ENCODE data around the gene RNU5B-1.
A peak's percentile ranks its signal among the peaks of the same experiment; 100 is the strongest.

RNU5B-1 gene

GRCh38 chr15:65289261-65289854, 15.1 kb upstream of the RNU5B-1 start:
- no peak for DNase-seq

DNA sequence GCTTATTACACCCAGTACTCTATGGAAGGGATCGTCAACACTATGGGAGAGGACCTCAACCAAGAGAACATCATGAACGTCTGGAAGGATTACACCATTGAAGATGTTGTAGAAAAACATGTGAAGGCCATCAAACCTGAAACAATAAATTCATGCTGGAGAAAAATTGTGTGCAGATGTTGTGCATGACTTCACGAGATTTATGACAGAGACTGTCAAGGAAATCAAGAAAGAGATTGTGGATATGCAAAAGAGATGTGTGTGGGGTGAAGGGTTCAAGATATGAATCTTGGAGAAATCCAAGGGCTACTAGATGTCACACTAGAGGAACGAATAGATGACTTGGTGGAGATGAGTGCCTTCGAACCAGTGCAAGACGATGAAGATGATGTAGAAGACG, 14.2 kb upstream of the RNU5B-1 start:
- no peak for DNase-seq

DNA sequence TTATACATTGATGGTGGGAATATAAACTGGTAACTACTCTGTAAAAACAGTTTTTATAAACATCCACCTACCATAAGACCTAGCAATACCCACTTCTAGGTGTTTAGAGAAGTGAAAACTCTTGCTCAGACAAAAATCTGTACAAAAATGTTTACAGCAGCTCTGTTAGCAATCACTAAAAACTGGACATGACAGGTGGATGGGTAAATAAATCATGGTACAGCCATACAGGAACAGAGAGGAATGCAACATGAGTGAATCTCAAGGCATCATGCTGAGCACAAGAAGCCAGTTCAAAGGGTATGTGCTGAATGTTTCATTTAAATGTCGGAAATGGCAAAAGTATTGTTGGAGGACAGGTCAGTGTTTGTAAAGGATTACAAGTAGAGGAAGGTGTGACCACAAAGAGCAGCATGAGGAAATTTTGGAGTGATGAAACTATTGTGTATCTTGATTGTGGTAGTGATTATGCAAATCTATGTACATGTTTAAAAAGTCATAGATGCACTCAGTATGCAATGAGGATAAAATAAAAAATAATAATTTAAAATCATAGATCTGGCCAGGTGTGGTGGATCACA, 11.4 kb upstream of the RNU5B-1 start:
- DNase-seq = no peak

GRCh38 chr15:65298731-65299130, 5.7 kb upstream of the RNU5B-1 start:
- DNase-seq = no peak

- DNase-seq = no peak
Measured at GRCh38 chr15:65300924-65301441, 3.5 kb upstream of the RNU5B-1 start.

GRCh38 chr15:65302061-65302460, 2.4 kb upstream of the RNU5B-1 start:
- DNase-seq = no peak

GRCh38 chr15:65303687-65304380, 643 bp upstream of the RNU5B-1 start:
- no peak for DNase-seq

DNA sequence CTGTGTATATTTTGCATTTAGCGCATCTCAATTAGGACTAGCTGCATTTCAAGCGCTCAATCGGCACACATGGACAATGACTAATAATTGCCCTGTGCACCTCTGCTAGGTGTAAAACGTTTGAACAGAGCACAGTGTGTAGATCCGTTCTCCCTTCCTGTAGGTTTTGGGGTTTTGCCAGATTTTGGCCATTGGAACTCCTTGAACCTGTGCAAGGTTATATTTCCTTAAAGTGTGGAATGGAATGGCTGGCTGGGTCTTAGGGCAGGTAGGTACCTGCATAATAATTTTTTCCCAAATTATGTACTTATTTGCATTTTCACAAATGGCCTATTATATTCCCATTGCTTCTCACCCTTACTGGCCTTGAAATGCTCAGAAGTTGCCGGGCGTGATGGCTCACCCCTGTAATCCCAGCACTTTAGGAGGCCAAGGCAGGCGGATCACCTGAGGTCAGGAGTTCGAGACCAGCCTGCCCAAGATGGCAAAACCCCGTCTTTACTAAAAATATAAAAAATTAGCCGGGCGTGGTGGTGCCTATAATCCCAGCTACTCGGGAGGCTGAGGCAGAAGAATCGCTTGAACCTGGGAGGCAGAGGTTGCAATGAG, 777 bp downstream of the RNU5B-1 start:
- peak; percentile 56 for DNase-seq

- no peak for DNase-seq
Measured at GRCh38 chr15:65305776-65306175, 1.3 kb downstream of the RNU5B-1 start.

DNA sequence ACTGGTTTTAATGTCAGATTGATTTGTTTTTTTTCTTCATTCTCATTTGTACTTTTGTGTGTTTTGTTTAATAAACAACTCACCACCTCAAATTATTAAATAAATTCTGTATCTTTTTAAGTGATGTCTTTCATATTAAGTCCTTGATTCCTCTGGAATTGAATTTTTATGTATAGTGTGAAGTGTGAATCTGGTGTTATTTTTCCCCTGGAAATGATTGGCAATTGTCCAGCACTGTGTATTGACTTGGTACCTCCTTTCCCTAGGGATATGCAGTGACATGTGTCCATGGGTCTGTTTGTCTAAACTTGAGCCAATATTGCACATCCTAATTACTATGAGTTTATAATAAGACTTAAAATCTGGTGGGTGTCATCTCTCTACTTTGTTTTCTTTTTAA, 2.1 kb downstream of the RNU5B-1 start:
- DNase-seq = no peak

DNA sequence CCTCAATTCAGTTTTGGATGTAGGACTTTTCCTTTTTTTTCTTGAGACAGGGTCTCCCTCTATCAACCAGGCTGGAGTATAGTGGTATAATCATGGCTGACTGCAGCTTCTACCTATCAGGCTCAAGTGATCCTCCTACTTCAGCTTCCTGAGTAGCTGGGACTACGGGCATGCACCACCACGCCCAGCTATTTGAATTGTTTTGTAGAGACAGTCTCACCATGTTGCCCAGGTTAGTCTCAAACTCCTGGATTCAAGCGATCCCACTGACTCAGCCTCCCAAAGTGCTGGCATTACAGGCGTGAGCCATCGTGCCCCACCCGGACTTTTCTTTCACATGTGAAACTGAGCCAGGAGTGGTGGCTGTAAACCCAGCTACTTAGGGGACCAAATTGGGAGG, 3.5 kb downstream of the RNU5B-1 start:
- no peak for DNase-seq

DNA sequence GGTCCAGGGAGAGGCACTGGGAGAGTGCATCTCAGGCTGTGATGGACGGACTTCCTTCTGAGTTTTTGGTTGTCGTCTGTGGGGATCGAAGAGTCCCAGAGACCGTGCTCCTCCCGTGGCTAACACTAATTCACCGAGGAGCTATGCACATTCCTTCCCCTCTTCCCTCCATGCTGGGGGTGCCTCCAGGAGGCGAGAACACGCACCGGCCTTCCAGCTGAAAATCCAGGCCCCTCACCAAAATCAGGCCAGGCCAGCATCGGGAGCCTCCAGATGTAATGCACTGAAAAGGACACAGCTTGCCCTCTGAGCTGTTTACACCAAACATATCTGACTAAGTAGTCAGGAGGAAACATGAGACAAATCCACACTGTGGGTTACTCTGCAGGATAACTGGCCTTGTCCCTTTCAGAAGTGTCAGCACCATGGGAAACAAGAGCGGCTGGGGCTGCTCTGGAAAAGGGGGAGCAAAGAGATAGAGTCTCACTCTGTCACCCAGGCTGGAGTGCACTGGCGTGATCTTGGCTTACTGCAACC, 5.5 kb downstream of the RNU5B-1 start:
- DNase-seq = no peak

DNA sequence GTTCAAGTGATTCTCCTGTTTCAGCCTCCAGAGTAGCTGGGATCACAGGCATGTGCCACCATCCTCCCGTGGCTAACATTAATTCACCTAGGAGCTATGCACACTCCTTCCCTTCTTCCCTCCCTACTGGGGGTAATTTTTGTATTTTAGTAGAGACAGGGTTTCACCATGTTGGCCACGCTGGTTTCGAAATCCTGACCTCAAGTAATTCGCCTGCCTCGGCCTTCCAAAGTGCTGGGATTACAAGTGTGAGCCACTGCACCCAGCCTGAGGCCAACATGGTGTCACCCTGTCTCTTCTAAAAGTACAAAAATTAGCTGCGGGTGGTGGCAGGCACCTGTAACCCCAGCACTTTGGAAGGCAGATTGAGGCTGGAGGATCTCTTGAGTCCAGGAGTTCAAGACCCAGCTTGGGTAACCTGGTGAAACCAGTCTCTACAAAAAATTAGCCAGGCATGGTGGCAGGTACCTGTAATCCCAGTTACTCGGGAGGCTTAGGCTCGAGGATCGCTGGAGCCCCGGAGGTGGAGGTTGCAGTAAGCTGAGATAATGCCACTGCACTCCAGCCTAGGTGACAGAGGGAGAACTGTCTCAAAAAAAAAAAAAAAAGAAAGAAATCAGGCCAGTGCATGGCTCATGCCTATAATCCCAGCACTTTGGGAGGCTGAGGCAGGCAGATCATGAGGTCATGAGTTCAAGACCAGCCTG, 6.1 kb downstream of the RNU5B-1 start:
- DNase-seq = no peak

DNA sequence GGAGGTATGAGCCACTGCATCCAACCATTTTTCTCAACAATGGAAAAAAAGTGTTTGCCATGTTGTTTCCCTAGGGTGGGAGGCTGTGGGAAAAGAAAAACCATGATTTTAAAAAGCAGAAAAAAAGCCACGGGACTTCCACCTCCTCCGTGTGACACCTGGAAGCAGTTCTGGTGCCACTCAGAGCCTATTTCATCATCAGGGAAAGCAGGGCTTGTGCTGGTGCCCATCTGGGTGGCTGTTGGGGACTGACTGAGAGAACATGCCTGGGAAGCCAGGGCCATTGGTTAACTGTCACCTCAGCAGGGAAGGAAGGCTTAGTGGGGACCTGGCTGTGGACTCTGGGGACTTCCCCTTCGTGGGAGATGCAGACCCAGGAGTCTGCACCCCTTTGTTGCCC, 7.3 kb downstream of the RNU5B-1 start:
- no peak for DNase-seq

GRCh38 chr15:65312400-65312916, 8.0 kb downstream of the RNU5B-1 start:
- DNase-seq = no peak

DNA sequence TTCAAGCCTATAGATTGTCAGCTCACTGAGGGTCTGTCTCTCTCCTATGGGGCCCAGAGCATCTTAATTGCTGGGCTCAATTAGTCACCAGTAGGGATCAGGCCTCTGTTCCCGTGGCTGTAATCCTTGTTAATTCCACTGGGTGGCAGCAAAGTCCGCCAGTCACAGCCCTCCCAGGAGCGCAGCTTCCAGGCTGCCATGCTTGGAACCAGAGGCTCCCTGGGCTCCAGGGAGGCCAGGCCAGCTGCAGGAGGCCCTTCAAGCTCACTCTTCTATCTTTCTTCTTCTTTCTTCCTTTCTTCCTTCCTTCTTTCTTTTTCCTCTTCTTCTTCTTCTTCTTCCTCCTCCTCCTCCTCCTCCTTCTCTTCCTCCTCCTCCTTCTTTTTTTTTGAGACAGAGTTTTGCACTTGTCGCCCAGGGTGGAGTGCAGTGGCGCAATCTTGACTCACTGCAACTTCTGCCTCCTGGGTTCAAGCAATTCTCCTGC, 14.4 kb downstream of the RNU5B-1 start:
- peak; percentile 75 for DNase-seq

- DNase-seq = no peak
Measured at GRCh38 chr15:65323071-65323511, 18.6 kb downstream of the RNU5B-1 start.

GRCh38 chr15:65326117-65326526, 21.6 kb downstream of the RNU5B-1 start:
- DNase-seq = no peak

DNA sequence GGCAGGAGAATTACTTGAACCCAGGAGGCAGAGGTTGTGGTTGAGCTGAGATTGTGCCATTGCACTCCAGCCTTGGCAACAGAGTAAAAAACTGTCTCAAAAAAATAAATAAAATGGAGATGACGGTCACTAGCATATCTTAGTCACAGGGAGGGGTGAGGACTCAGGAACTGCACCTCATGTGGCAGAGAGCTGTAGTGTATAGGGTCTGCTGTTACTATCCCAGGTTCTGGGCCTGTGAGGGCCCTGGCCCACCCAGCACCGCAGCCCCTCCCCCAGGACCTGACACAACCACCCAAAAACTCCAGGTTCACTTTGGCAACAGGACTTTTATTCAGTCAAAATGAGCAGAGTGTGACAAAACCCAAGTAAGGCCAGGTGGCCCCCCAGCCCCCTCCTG, 22.3 kb downstream of the RNU5B-1 start:
- no peak for DNase-seq

DNA sequence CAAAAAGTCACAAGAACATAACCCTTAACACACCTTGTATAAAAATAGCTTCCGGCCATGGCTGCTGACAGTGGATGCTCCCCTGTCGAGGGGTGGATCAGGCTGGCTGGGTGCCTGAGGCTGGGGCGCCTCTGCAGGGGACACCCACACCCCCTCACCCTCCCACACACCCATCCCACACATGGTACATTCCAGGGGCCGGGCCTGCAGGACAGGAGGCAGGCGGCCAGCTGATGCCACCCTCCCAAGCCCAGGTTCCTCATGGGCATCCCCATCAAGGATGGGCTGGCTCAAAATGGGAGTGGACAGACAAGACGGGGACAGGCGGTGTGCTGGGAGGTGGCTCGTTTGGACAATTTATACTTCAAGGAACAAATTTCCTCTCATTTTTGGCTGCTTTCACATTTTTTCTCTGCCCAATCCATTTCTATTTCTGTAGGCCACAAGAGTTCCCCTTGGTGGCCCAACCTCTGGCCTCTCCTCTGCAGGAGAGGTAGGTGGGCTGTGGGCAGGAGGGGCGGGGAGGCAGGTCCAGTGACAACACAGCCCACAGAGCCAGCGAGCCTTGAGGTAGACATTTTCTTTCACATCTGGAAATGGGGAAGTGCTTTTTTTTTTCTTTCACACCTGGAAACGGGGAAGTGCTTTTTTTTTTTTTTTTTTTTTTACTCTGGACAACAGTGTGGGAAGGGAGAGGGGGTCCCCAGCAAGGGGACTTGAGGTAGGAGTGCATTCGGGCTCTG, 23.3 kb downstream of the RNU5B-1 start:
- no peak for DNase-seq

- no peak for DNase-seq
Measured at GRCh38 chr15:65328506-65329287, 24.2 kb downstream of the RNU5B-1 start.

Measured in activated CD4-positive, CD25-positive, alpha-beta regulatory T cell treated with anti-CD3 and anti-CD28 coated beads, Interleukin-2, amount 50 U/mL, for 72 hours (primary cell).